Measurements from ENCODE around the gene IPPK.

GRCh38 chr9:92671323-92671722, 1.4 kb upstream of the IPPK start:
- TF ChIP-seq JUND (IDR thresholded peaks at IDR 0.05) (peak; percentile 86), SRF (IDR thresholded peaks at IDR 0.05; ENCODE audit: low read depth) (peak; percentile 48; the same call in 1 of the 2 replicates), POLR2AphosphoS5 (IDR thresholded peaks at IDR 0.05; ENCODE audit: low read depth, low read length) (peak; percentile 68), CTCF (IDR thresholded peaks at IDR 0.05 in 2 of 3, conservative IDR thresholded peaks at IDR 0.05 in 1 of 3; ENCODE audit: borderline replicate concordance in 1 of 3, insufficient read depth in 1 of 3, low read depth in 2 of 3, low read length in 2 of 3) (no peak), POLR2A (IDR thresholded peaks at IDR 0.05; ENCODE audit: borderline replicate concordance, extremely low read depth, insufficient read depth, insufficient read length) (no peak), EZH2 (IDR thresholded peaks at IDR 0.05) (no peak), RAD21 (IDR thresholded peaks at IDR 0.05; ENCODE audit: low read depth) (no peak)

Measured in HCT116 (cell line).